Neural crest cell (in vitro differentiated cells): ENCODE results near the gene CDK3. TPM values are rescaled to one million over a fixed set of nuclear protein-coding genes. Genes with fewer than 3 reads are reported as not detected.

Source experiments
- DNase-seq: peaks from one replicate; pipeline ENCODE4 v3.0.0; 2021; ENCODE audit warnings: low read depth, mixed read lengths, low spot score
- H3K27ac Mint-ChIP-seq: one replicate; pipeline ENCODE4 v1.8.0; 2021; ENCODE audit warnings: mild to moderate bottlenecking, mixed read lengths; ENCODE audit not compliant: unreplicated experiment
- H3K27me3 Mint-ChIP-seq: 2 replicates; pipeline ENCODE4 v1.8.0; 2021; ENCODE audit warnings: low read depth, mild to moderate bottlenecking, mixed read lengths
- H3K36me3 Mint-ChIP-seq: 2 replicates; pipeline ENCODE4 v1.8.0; 2021; ENCODE audit warnings: low read depth, mild to moderate bottlenecking, mixed read lengths
- H3K4me1 Mint-ChIP-seq: 2 replicates; pipeline ENCODE4 v1.8.0; 2021; ENCODE audit warnings: mixed read lengths
- H3K4me3 Mint-ChIP-seq: one replicate; pipeline ENCODE4 v1.8.0; 2021; ENCODE audit warnings: mild to moderate bottlenecking, mixed read lengths
- H3K9me3 Mint-ChIP-seq: 2 replicates; pipeline ENCODE4 v1.8.0; 2021; ENCODE audit warnings: mixed read lengths
- total RNA-seq: library from RNA; stranded (reverse); gene quantifications from 2 replicates; pipeline ENCODE4 v1.2.1, GENCODE V29; 2021
- TF ChIP-seq, protein P1 (sequence below): fragments of 200-600 bp; sonication (generic); conservative IDR thresholded peaks from 2 replicates; pipeline ENCODE4 v1.5.0; 2021; ENCODE audit warnings: antibody characterized with exemption, mild to moderate bottlenecking

CDK3 gene
- total RNA-seq, 1 donor from 2014 or later, result 7.9 TPM

DNA sequence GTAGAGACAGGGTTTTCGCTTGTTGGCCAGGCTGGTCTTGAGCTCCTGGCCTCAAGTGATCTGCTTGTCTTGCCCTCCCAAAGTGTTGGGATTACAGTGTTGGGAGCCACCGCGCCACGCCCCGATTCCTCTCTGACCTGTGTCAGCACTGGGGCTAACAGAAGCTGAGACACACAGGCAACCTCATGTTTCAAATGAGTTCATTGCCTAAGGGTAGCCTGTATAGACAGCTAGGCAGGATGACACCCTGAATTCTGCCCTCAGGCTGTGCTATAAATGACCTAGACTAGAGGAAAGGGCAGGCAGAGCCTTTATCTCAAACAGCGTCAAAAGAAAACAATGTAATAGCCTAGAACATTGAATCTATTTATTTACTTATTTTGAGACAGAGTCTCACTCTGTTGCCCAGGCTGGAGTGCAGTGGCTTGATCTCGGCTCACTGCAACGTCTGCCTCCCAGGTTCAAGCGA lies 2.3 kb upstream of the CDK3 start:
- no peaks in the 10 kb centered on the region for H3K9me3 Mint-ChIP-seq
- peaks cover 13% of the 10 kb centered on the region for H3K4me1 Mint-ChIP-seq
- no peak for DNase-seq
- no peak overlapping the region for H3K4me3 Mint-ChIP-seq
- no peak overlapping the region for H3K27ac Mint-ChIP-seq
- no peaks in the 10 kb centered on the region for H3K27me3 Mint-ChIP-seq
- TF ChIP-seq, protein P1, sequence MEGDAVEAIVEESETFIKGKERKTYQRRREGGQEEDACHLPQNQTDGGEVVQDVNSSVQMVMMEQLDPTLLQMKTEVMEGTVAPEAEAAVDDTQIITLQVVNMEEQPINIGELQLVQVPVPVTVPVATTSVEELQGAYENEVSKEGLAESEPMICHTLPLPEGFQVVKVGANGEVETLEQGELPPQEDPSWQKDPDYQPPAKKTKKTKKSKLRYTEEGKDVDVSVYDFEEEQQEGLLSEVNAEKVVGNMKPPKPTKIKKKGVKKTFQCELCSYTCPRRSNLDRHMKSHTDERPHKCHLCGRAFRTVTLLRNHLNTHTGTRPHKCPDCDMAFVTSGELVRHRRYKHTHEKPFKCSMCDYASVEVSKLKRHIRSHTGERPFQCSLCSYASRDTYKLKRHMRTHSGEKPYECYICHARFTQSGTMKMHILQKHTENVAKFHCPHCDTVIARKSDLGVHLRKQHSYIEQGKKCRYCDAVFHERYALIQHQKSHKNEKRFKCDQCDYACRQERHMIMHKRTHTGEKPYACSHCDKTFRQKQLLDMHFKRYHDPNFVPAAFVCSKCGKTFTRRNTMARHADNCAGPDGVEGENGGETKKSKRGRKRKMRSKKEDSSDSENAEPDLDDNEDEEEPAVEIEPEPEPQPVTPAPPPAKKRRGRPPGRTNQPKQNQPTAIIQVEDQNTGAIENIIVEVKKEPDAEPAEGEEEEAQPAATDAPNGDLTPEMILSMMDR, result no peak
- no peaks in the 10 kb centered on the region for H3K36me3 Mint-ChIP-seq

DNA sequence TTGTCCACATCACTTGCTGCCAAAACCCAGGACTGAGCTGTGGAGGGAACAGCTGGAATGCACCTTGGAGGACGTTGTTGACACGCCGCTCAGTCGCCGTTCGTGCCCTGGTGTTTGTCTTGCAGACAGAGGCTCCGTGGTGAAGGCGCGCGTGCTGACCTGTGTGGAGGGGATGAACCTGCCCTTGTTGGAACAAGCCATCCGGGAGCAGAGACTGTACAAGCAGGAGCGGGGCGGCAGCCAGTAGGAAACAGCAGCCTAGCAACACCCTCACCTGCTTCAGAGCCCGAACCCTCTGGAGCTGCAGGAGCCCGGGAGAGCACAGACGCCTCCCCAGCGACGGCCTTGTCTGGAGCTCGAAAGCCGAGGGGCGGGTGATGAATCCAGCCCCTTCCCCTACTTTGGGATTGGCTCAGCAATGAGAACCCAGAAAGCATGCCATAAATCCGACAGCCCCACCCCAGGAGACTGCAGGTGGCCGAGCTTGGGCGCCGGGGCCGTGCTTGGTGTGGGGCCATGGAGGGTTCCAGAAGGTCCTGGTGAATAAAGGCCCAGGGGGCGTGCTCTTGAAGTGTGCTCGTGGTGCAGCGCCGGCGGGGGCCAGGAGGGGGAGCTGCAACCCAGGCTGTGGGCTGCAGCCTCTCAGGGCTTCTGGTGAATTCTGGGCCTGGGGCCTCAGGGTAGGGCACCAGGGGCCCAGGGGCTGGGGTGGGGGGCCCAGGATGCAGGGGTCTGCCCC lies 470 bp upstream of the CDK3 start:
- H3K9me3 Mint-ChIP-seq, result no peaks in the 10 kb centered on the region
- TF ChIP-seq, protein P1, result peak; percentile 81
- H3K4me3 Mint-ChIP-seq, result no peak overlapping the region
- peak; percentile 74 for DNase-seq
- H3K27ac Mint-ChIP-seq, result peak overlapping the region; percentile 57
- H3K4me1 Mint-ChIP-seq, result peaks cover 13% of the 10 kb centered on the region
- no peaks in the 10 kb centered on the region for H3K36me3 Mint-ChIP-seq
- no peaks in the 10 kb centered on the region for H3K27me3 Mint-ChIP-seq

DNA sequence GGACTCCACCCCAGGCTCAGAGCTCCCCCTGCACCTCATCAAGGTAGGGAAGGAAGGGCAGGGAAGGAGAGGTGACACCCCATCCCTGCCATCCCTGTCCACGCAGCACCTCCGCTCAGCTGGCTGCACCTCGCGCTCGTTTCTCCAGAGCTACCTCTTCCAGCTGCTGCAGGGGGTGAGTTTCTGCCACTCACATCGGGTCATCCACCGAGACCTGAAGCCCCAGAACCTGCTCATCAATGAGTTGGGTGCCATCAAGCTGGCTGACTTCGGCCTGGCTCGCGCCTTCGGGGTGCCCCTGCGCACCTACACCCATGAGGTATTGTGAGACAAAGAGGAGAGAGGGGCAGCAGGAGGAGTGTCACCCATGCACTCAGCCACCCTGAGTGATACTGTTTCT lies 1.4 kb downstream of the CDK3 start:
- no peaks in the 10 kb centered on the region for H3K36me3 Mint-ChIP-seq
- no peaks in the 10 kb centered on the region for H3K9me3 Mint-ChIP-seq
- no peak overlapping the region for H3K4me3 Mint-ChIP-seq
- TF ChIP-seq, protein P1, result no peak
- no peak overlapping the region for H3K27ac Mint-ChIP-seq
- H3K4me1 Mint-ChIP-seq, result peaks cover 10% of the 10 kb centered on the region
- no peak for DNase-seq
- no peaks in the 10 kb centered on the region for H3K27me3 Mint-ChIP-seq

DNA sequence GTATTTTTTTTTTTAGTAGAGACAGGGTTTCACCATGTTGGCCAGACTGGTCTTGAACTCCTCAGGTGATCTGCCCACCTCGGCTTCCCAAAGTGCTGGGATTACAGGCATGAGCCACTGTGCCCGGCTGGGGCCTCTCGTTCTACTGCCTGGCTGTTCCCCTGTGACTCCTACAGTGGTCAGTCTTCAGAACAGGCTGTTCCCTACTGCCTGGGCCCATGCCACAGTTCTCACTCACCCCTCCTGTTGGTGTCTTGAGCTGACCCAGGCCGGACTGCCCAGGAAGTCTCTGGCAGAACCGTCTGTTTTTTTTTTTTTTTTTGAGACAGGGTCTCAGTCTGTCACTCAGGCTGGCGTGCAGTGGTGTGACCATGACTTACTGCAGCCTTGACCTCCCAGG lies 3.3 kb downstream of the CDK3 start:
- no peaks in the 10 kb centered on the region for H3K9me3 Mint-ChIP-seq
- H3K4me1 Mint-ChIP-seq, result no peaks in the 10 kb centered on the region
- no peak overlapping the region for H3K4me3 Mint-ChIP-seq
- H3K27ac Mint-ChIP-seq, result no peak overlapping the region
- TF ChIP-seq, protein P1, result no peak
- no peak for DNase-seq
- no peaks in the 10 kb centered on the region for H3K27me3 Mint-ChIP-seq
- H3K36me3 Mint-ChIP-seq, result no peaks in the 10 kb centered on the region

DNA sequence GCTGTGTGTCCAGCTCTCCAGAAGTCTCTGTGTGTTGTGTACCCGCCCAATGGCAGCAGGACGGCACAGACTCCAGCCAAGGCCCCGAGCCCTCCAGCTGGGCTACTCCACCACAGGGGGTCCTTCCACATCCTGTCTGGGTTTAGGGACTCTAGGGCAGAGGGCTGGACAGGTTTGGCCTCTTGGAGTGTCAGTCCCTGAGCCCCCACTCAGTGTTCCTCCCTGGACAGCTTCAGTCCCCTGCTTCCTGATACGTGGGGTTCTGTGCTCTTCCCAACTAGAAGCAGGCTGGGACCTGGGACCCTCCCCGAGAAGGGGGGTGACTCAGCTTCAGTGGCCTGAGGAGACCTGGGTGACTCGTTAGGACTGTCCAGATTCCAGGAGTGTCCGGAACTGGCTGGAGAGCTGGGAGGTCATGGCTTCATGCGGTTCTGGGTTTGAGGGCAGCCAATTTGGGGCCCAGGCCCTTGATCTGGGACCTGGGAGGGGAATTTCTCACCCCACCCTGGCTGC lies 4.2 kb downstream of the CDK3 start:
- Mint-ChIP-seq H3K27me3 (no peaks in the 10 kb centered on the region), H3K9me3 (no peaks in the 10 kb centered on the region), H3K4me3 (no peak overlapping the region), H3K27ac (no peak overlapping the region), H3K4me1 (no peaks in the 10 kb centered on the region), H3K36me3 (no peaks in the 10 kb centered on the region)
- DNase-seq, result no peak
- TF ChIP-seq, protein P1, result no peak
